OCI-LY1 (cell line): ENCODE measurements around the gene SLC39A11.

Source experiments
- EZH2 ChIP-seq: fragments of 200-600 bp; sonication (generic), shearing (Covaris generic); IDR thresholded peaks from 2 replicates; pipeline ENCODE4 v1.8.0; 2017; ENCODE audit warnings: borderline replicate concordance, mixed run types, mild to moderate bottlenecking, antibody characterized with exemption, low read length, moderate library complexity, mixed read lengths
- TF ChIP-seq, protein P1 (sequence below): fragments of 200-600 bp; sonication (generic), shearing (Covaris generic); IDR thresholded peaks from 2 replicates; pipeline ENCODE4 v1.5.1; 2017; ENCODE audit warnings: mild to moderate bottlenecking, antibody characterized with exemption, low read length, moderate library complexity, mixed read lengths

DNA sequence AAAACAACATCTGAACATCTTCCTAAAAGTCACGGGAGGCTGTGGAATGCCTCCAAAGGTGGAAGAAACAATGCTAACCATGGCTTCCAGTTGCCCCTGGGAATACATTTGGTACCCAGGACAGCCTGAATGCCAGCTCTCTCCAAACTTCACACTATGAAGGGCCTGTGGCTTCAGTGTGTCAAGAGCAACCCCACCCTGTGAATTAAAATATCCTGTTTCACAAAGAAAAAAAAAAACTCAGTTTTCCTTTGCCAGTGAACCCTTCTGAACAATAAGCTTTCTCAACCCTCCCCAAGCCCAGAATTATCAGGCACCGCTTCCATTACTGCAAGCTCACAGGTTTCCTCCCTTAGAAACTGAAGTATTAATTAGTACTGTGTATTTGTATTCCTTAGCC is 69.8 kb downstream of the SLC39A11 start:
- TF ChIP-seq, protein P1, sequence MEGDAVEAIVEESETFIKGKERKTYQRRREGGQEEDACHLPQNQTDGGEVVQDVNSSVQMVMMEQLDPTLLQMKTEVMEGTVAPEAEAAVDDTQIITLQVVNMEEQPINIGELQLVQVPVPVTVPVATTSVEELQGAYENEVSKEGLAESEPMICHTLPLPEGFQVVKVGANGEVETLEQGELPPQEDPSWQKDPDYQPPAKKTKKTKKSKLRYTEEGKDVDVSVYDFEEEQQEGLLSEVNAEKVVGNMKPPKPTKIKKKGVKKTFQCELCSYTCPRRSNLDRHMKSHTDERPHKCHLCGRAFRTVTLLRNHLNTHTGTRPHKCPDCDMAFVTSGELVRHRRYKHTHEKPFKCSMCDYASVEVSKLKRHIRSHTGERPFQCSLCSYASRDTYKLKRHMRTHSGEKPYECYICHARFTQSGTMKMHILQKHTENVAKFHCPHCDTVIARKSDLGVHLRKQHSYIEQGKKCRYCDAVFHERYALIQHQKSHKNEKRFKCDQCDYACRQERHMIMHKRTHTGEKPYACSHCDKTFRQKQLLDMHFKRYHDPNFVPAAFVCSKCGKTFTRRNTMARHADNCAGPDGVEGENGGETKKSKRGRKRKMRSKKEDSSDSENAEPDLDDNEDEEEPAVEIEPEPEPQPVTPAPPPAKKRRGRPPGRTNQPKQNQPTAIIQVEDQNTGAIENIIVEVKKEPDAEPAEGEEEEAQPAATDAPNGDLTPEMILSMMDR: no peak
- no peak for TF ChIP-seq EZH2
